GM21360 (cell line): ENCODE data around the gene EEF2.
"Not testable (repeated sequence)": the region's sequence is repeated elsewhere in the genome, so short reads cannot be mapped to it uniquely, and the experiment has no call there.

ENCODE experiments used
- ATAC-seq: cut with Tn5 transposase; IDR thresholded peaks from one replicate; pipeline ENCODE4 v1.9.1; 2021; ENCODE audit warnings: mild to moderate bottlenecking, moderate library complexity; ENCODE audit not compliant: unreplicated experiment

The EEF2 gene

GRCh38 chr19:4015705-4016402 lies 30.6 kb upstream of the EEF2 start:
- ATAC-seq = no peak

GRCh38 chr19:4014541-4015491 lies 29.6 kb upstream of the EEF2 start:
- ATAC-seq = no peak

- no peak for ATAC-seq
Measured at GRCh38 chr19:4013886-4014540, 28.8 kb upstream of the EEF2 start.

GRCh38 chr19:4012975-4013634 lies 27.8 kb upstream of the EEF2 start:
- ATAC-seq = no peak

- ATAC-seq = no peak
Measured at GRCh38 chr19:4012092-4012974, 27.1 kb upstream of the EEF2 start.

- not testable (repeated sequence) for ATAC-seq
Measured at GRCh38 chr19:4011430-4011829, 26.2 kb upstream of the EEF2 start.

GRCh38 chr19:4010808-4011110 lies 25.5 kb upstream of the EEF2 start:
- ATAC-seq = no peak

- no peak for ATAC-seq
Measured at GRCh38 chr19:4009990-4010807, 24.9 kb upstream of the EEF2 start.

- peak; percentile 23 for ATAC-seq
Measured at GRCh38 chr19:4007836-4008539, 22.7 kb upstream of the EEF2 start.

- ATAC-seq = peak; percentile 69
Measured at GRCh38 chr19:4007021-4007835, 22.0 kb upstream of the EEF2 start, which contains the start of gene PIAS4. Gene PIAS4, plus strand, starts transcription at chr19:4007736. Its CDS starts 25 bp downstream, at chr19:4007761.

GRCh38 chr19:4005436-4005835 lies 20.2 kb upstream of the EEF2 start:
- ATAC-seq = not testable (repeated sequence)

- ATAC-seq = not testable (repeated sequence)
Measured at GRCh38 chr19:4000798-4001197, 15.5 kb upstream of the EEF2 start.

- ATAC-seq = not testable (repeated sequence)
Measured at GRCh38 chr19:3998667-3999412, 13.6 kb upstream of the EEF2 start.

- no peak for ATAC-seq
Measured at GRCh38 chr19:3995607-3996006, 10.3 kb upstream of the EEF2 start.

GRCh38 chr19:3990815-3991117 lies 5.5 kb upstream of the EEF2 start:
- no peak for ATAC-seq

- peak; percentile 35 for ATAC-seq
Measured at GRCh38 chr19:3987619-3988371, 2.5 kb upstream of the EEF2 start.
